ENCODE results near the gene PIGT.

The PIGT gene

DNA sequence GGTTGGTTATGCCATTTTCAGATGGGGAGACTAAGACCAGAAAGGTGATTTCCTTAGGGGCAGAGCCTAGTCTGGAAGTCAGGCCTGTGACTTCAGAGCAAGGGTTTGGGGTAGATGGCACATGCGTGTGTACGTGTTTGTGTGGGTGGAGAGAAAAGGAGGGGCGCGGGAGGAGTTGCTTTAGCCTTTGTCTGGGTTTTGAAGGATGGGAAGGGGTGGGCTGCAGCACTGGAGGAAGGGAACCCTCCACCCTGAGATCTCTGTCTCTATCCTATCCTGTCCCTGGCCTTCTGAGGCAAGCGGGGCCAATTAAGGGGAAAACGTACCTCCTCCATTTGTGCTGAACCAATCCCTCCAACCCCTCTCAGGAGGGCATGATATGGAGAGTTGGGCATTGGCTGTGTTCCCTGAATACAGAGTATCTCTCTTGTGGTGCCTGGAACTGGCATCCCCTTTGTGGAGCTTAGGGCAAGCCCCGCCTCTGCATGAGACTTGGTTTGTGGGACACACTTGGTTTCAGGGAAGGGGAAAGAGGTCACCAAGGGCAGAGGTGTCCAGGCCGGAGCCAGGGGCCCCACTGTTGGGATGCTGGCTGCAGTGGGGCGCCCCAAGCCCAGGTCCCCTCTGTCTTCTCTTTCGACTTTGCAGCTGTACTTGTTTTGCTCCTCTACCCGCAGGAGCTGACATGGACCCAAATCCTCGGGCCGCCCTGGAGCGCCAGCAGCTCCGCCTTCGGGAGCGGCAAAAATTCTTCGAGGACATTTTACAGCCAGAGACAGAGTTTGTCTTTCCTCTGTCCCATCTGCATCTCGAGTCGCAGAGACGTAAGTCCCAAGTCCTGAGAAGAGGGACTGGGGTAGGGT lies 7.9 kb upstream of the PIGT start, which contains the start of gene DBNDD2:
TSS of gene DBNDD2 (plus strand) at position 507 of the 863 bp plus-strand sequence. CDS start at position 686, 179 bp downstream.
- no peak within 1 kb of the TSS for H2BK15ac ChIP-seq (replicated peaks; ENCODE audit: low read depth)
- H3K56ac ChIP-seq (ENCODE audit: low read length), result peak within 1 kb of the TSS; percentile 86
- no peak within 1 kb of the TSS for H4K8ac ChIP-seq (ENCODE audit: low read depth, low read length)
- no peak within 1 kb of the TSS for H2BK120ac ChIP-seq (ENCODE audit: low read depth, low read length)
- peaks cover 6% of the 10 kb centered on the region for H3K27me3 ChIP-seq (ENCODE audit: insufficient read depth, low read length, poor library complexity)
- whole genome bisulfite sequencing (ENCODE audit: extremely low coverage, insufficient coverage, low lambda C conversion rate), result 100% methylated on average over 1 of the region's 21 CpGs
- no peak within 1 kb of the TSS for H2BK5ac ChIP-seq (ENCODE audit: low read length)
- H3K4me3 ChIP-seq (ENCODE audit: low read length), result peak within 1 kb of the TSS; percentile 13
- no peaks in the 10 kb centered on the region for H3K36me3 ChIP-seq (ENCODE audit: control insufficient read depth, insufficient read depth, low read length)
- H3K4ac ChIP-seq (ENCODE audit: low read depth, low read length), result peak within 1 kb of the TSS; percentile 22
- no peak within 1 kb of the TSS for H4K5ac ChIP-seq (ENCODE audit: low read length)
- H3K9ac ChIP-seq (ENCODE audit: low read length), result peak within 1 kb of the TSS; percentile 72
- H3K18ac ChIP-seq (ENCODE audit: low read length), result peak within 1 kb of the TSS; percentile 81
- no peak within 1 kb of the TSS for H3K27ac ChIP-seq (ENCODE audit: low read depth, low read length)
- H3K79me1 ChIP-seq (ENCODE audit: low read length), result no peaks in the 10 kb centered on the region
- no peak within 1 kb of the TSS for H2AK5ac ChIP-seq (ENCODE audit: low read length)
- H3K79me2 ChIP-seq (ENCODE audit: control insufficient read depth, insufficient read depth, low read length), result no peaks in the 10 kb centered on the region
- peak within 1 kb of the TSS; percentile 92 for H3K4me2 ChIP-seq (ENCODE audit: low read length)
- H3K23ac ChIP-seq (ENCODE audit: low read length), result no peak within 1 kb of the TSS
- H3K4me1 ChIP-seq (ENCODE audit: control insufficient read depth, low read depth, low read length), result peaks cover 2% of the 10 kb centered on the region
- no peak for DNase-seq

DNA sequence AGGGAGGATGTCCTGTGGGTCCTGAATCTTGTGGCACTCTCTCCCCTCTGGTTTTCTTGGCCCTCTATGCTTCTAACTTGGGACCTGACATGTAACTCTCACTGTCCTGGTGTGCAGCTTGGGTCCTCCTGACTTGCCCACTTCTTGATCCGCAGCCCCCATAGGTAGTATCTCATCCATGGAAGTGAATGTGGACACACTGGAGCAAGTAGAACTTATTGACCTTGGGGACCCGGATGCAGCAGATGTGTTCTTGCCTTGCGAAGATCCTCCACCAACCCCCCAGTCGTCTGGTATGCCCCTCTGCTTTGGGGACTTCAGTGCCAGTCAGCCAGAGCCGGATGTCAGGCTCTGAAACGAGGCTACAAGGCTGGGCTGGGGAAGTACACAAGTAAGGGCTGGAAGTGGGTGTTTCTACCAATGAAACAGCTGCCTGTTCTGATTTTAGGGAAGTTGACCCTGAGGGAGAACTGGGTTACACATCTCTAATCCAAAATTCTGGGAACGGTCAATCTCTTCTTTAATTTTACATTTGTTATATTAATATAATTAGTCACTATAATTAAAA lies 7.2 kb upstream of the PIGT start:
- no CpG with 5 or more reads among the region's 7 CpGs for WGBS (ENCODE audit: extremely low coverage, insufficient coverage, low lambda C conversion rate)
- H3K27me3 ChIP-seq (ENCODE audit: insufficient read depth, low read length, poor library complexity), result peaks cover 6% of the 10 kb centered on the region
- H3K79me2 ChIP-seq (ENCODE audit: control insufficient read depth, insufficient read depth, low read length), result no peaks in the 10 kb centered on the region
- H3K18ac ChIP-seq (ENCODE audit: low read length), result no peak overlapping the region
- H3K4me2 ChIP-seq (ENCODE audit: low read length), result no peak overlapping the region
- no peak overlapping the region for H3K27ac ChIP-seq (ENCODE audit: low read depth, low read length)
- H3K23ac ChIP-seq (ENCODE audit: low read length), result no peak overlapping the region
- H3K36me3 ChIP-seq (ENCODE audit: control insufficient read depth, insufficient read depth, low read length), result no peaks in the 10 kb centered on the region
- H3K9ac ChIP-seq (ENCODE audit: low read length), result no peak overlapping the region
- H3K4ac ChIP-seq (ENCODE audit: low read depth, low read length), result no peak overlapping the region
- no peak for DNase-seq
- H4K5ac ChIP-seq (ENCODE audit: low read length), result no peak overlapping the region
- no peaks in the 10 kb centered on the region for H3K79me1 ChIP-seq (ENCODE audit: low read length)
- no peak overlapping the region for H2BK15ac ChIP-seq (replicated peaks; ENCODE audit: low read depth)
- no peak overlapping the region for H2AK5ac ChIP-seq (ENCODE audit: low read length)
- H3K56ac ChIP-seq (ENCODE audit: low read length), result no peak overlapping the region
- no peak overlapping the region for H2BK5ac ChIP-seq (ENCODE audit: low read length)
- no peak overlapping the region for H2BK120ac ChIP-seq (ENCODE audit: low read depth, low read length)
- H3K4me3 ChIP-seq (ENCODE audit: low read length), result no peak overlapping the region
- no peak overlapping the region for H4K8ac ChIP-seq (ENCODE audit: low read depth, low read length)
- peaks cover 2% of the 10 kb centered on the region for H3K4me1 ChIP-seq (ENCODE audit: control insufficient read depth, low read depth, low read length)

DNA sequence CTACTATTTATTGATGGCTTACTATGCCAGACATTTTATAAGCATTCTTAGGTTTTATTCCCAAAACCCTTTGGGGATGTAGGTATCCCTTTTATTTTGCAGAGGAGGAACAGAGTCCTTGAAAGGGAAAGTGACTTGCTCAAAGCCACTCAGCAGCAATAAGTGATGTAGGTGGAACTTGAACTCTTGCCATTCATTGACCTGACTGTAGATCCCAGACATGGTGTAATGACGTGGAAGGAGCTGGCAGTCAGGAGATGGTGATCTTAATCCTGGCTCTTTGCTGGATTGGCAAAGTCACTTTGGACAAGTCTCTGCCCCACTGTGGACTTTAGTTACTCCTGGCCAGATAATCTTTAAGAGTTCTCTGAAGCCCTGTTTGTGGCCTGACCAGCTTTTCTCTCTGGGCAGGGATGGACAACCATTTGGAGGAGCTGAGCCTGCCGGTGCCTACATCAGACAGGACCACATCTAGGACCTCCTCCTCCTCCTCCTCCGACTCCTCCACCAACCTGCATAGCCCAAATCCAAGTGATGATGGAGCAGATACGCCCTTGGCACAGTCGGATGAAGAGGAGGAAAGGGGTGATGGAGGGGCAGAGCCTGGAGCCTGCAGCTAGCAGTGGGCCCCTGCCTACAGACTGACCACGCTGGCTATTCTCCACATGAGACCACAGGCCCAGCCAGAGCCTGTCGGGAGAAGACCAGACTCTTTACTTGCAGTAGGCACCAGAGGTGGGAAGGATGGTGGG lies 6.2 kb upstream of the PIGT start:
- Histone ChIP-seq H3K36me3 (ENCODE audit: control insufficient read depth, insufficient read depth, low read length) (no peaks in the 10 kb centered on the region), H3K4me2 (ENCODE audit: low read length) (no peak overlapping the region), H3K18ac (ENCODE audit: low read length) (no peak overlapping the region), H3K4me1 (ENCODE audit: control insufficient read depth, low read depth, low read length) (peaks cover 2% of the 10 kb centered on the region), H3K56ac (ENCODE audit: low read length) (no peak overlapping the region), H3K27me3 (ENCODE audit: insufficient read depth, low read length, poor library complexity) (peaks cover 6% of the 10 kb centered on the region), H3K79me1 (ENCODE audit: low read length) (no peaks in the 10 kb centered on the region), H2AK5ac (ENCODE audit: low read length) (no peak overlapping the region), H2BK15ac (replicated peaks; ENCODE audit: low read depth) (no peak overlapping the region), H4K8ac (ENCODE audit: low read depth, low read length) (no peak overlapping the region), H3K79me2 (ENCODE audit: control insufficient read depth, insufficient read depth, low read length) (no peaks in the 10 kb centered on the region), H3K9ac (ENCODE audit: low read length) (no peak overlapping the region), H3K4ac (ENCODE audit: low read depth, low read length) (no peak overlapping the region), H2BK5ac (ENCODE audit: low read length) (no peak overlapping the region), H3K23ac (ENCODE audit: low read length) (no peak overlapping the region), H4K5ac (ENCODE audit: low read length) (no peak overlapping the region), H3K4me3 (ENCODE audit: low read length) (no peak overlapping the region), H2BK120ac (ENCODE audit: low read depth, low read length) (no peak overlapping the region), H3K27ac (ENCODE audit: low read depth, low read length) (no peak overlapping the region)
- WGBS (ENCODE audit: extremely low coverage, insufficient coverage, low lambda C conversion rate), result no CpG with 5 or more reads among the region's 7 CpGs
- DNase-seq, result no peak

DNA sequence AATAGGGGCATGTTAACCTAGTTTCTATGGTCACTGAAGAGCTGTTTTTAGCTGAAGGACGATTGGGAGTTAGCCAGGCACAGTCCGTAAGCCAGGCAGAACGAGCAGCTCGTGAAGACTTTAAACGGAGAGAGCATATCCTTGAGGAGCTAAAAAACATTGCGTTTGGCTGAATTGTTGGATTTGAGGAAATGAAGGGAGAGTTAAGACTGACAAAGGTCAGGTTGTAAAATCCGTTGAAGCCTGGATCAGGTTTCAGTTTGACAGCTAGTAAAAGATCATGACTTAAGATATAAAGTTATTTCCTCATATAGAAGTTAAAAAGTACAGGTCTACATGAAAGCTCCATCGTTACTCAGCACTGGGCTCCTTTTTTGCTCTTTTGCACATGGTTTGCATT lies 5.1 kb upstream of the PIGT start:
- Histone ChIP-seq H3K36me3 (ENCODE audit: control insufficient read depth, insufficient read depth, low read length) (no peaks in the 10 kb centered on the region), H3K56ac (ENCODE audit: low read length) (no peak overlapping the region), H3K27ac (ENCODE audit: low read depth, low read length) (no peak overlapping the region), H4K5ac (ENCODE audit: low read length) (no peak overlapping the region), H3K4me1 (ENCODE audit: control insufficient read depth, low read depth, low read length) (peaks cover 2% of the 10 kb centered on the region), H3K27me3 (ENCODE audit: insufficient read depth, low read length, poor library complexity) (peaks cover 2% of the 10 kb centered on the region), H2BK120ac (ENCODE audit: low read depth, low read length) (no peak overlapping the region), H3K23ac (ENCODE audit: low read length) (no peak overlapping the region), H3K79me2 (ENCODE audit: control insufficient read depth, insufficient read depth, low read length) (no peaks in the 10 kb centered on the region), H3K4me2 (ENCODE audit: low read length) (no peak overlapping the region), H2BK15ac (replicated peaks; ENCODE audit: low read depth) (no peak overlapping the region), H3K79me1 (ENCODE audit: low read length) (no peaks in the 10 kb centered on the region), H3K9ac (ENCODE audit: low read length) (no peak overlapping the region), H2BK5ac (ENCODE audit: low read length) (no peak overlapping the region), H3K4me3 (ENCODE audit: low read length) (no peak overlapping the region), H3K4ac (ENCODE audit: low read depth, low read length) (no peak overlapping the region), H3K18ac (ENCODE audit: low read length) (no peak overlapping the region), H2AK5ac (ENCODE audit: low read length) (no peak overlapping the region), H4K8ac (ENCODE audit: low read depth, low read length) (no peak overlapping the region)
- DNase-seq, result no peak
- WGBS (ENCODE audit: extremely low coverage, insufficient coverage, low lambda C conversion rate), result no CpG with 5 or more reads among the region's 8 CpGs

DNA sequence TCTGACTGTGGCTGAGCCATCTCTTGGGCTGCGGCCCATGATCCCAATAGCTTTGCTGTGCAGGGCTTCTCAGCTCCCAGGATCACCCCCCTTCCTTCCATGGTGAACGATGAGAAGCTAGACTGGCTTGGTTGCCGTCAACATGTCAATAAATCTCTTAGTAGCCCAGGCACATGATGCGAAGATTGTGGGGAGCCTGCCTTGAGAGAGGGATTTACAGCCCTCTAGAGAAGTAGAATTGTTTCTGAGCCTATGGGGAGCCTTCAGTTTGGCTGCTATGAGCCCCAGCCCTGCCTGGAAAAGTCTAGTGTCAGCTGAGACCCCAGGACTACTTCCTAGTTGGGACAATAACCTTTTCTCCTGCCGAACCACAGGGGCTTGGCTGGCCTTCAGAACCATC lies 3.3 kb upstream of the PIGT start:
- no peak overlapping the region for H3K4ac ChIP-seq (ENCODE audit: low read depth, low read length)
- H3K4me2 ChIP-seq (ENCODE audit: low read length), result no peak overlapping the region
- H4K8ac ChIP-seq (ENCODE audit: low read depth, low read length), result no peak overlapping the region
- H3K79me2 ChIP-seq (ENCODE audit: control insufficient read depth, insufficient read depth, low read length), result peaks cover 8% of the 10 kb centered on the region
- H2AK5ac ChIP-seq (ENCODE audit: low read length), result no peak overlapping the region
- H3K27ac ChIP-seq (ENCODE audit: low read depth, low read length), result no peak overlapping the region
- H3K27me3 ChIP-seq (ENCODE audit: insufficient read depth, low read length, poor library complexity), result no peaks in the 10 kb centered on the region
- no peak overlapping the region for H4K5ac ChIP-seq (ENCODE audit: low read length)
- no peak overlapping the region for H3K9ac ChIP-seq (ENCODE audit: low read length)
- H3K4me1 ChIP-seq (ENCODE audit: control insufficient read depth, low read depth, low read length), result peaks cover 3% of the 10 kb centered on the region
- WGBS (ENCODE audit: extremely low coverage, insufficient coverage, low lambda C conversion rate), result no CpG with 5 or more reads among the region's 5 CpGs
- no peak for DNase-seq
- peaks cover 9% of the 10 kb centered on the region for H3K79me1 ChIP-seq (ENCODE audit: low read length)
- H3K56ac ChIP-seq (ENCODE audit: low read length), result no peak overlapping the region
- H2BK120ac ChIP-seq (ENCODE audit: low read depth, low read length), result no peak overlapping the region
- no peak overlapping the region for H2BK5ac ChIP-seq (ENCODE audit: low read length)
- no peak overlapping the region for H3K23ac ChIP-seq (ENCODE audit: low read length)
- H3K4me3 ChIP-seq (ENCODE audit: low read length), result no peak overlapping the region
- H3K18ac ChIP-seq (ENCODE audit: low read length), result no peak overlapping the region
- H3K36me3 ChIP-seq (ENCODE audit: control insufficient read depth, insufficient read depth, low read length), result no peaks in the 10 kb centered on the region
- no peak overlapping the region for H2BK15ac ChIP-seq (replicated peaks; ENCODE audit: low read depth)
